Nephron progenitor cell (in vitro differentiated cells): ENCODE results near the gene SOX4.

Experiments
- DNase-seq: peaks from one replicate; pipeline ENCODE4 v3.0.0; 2021
- H3K27ac Mint-ChIP-seq: 2 replicates; pipeline ENCODE4 v1.8.0; 2021; ENCODE audit warnings: mild to moderate bottlenecking, moderate library complexity, mixed read lengths
- H3K27me3 Mint-ChIP-seq: 2 replicates; pipeline ENCODE4 v1.8.0; 2021; ENCODE audit warnings: mild to moderate bottlenecking, low read depth, mixed read lengths; ENCODE audit not compliant: poor library complexity
- H3K36me3 Mint-ChIP-seq: 2 replicates; pipeline ENCODE4 v1.8.0; 2021; ENCODE audit warnings: low read depth, mixed read lengths
- H3K4me1 Mint-ChIP-seq: 2 replicates; pipeline ENCODE4 v1.8.0; 2021; ENCODE audit warnings: mixed read lengths
- H3K4me3 Mint-ChIP-seq: 2 replicates; pipeline ENCODE4 v1.8.0; 2021; ENCODE audit warnings: mild to moderate bottlenecking, moderate library complexity, mixed read lengths
- H3K9me3 Mint-ChIP-seq: 2 replicates; pipeline ENCODE4 v1.8.0; 2021; ENCODE audit warnings: mild to moderate bottlenecking, moderate library complexity, mixed read lengths
- CTCF ChIP-seq: fragments of 200-600 bp; sonication (generic); IDR thresholded peaks from 2 replicates; pipeline ENCODE4 v1.5.0; 2021; ENCODE audit warnings: antibody characterized with exemption

The SOX4 gene

GRCh38 chr6:21613809-21614208, 20.3 kb downstream of the SOX4 start:
- Mint-ChIP-seq H3K36me3 (peaks cover 14% of the 10 kb centered on the region), H3K9me3 (peaks cover 14% of the 10 kb centered on the region), H3K27me3 (no peaks in the 10 kb centered on the region), H3K4me3 (no peak overlapping the region), H3K4me1 (peaks cover 50% of the 10 kb centered on the region), H3K27ac (no peak overlapping the region)
- DNase-seq: no peak
- TF ChIP-seq CTCF: no peak

- H3K27me3 Mint-ChIP-seq: no peaks in the 10 kb centered on the region
Observed at GRCh38 chr6:21614226-21614625, 20.7 kb downstream of the SOX4 start.

GRCh38 chr6:21615504-21615903, 22.0 kb downstream of the SOX4 start:
- H3K27ac Mint-ChIP-seq: peak overlapping the region; percentile 27
- no peak for DNase-seq
- H3K36me3 Mint-ChIP-seq: peaks cover 3% of the 10 kb centered on the region
- no peak overlapping the region for H3K4me3 Mint-ChIP-seq
- TF ChIP-seq CTCF: no peak
- H3K9me3 Mint-ChIP-seq: peaks cover 2% of the 10 kb centered on the region
- H3K4me1 Mint-ChIP-seq: peaks cover 46% of the 10 kb centered on the region
- H3K27me3 Mint-ChIP-seq: no peaks in the 10 kb centered on the region

More at GRCh38 chr6:21614226-21614625, 20.7 kb downstream of the SOX4 start:
- DNase-seq: no peak
- peaks cover 10% of the 10 kb centered on the region for H3K36me3 Mint-ChIP-seq
- H3K4me1 Mint-ChIP-seq: peaks cover 48% of the 10 kb centered on the region
- H3K4me3 Mint-ChIP-seq: no peak overlapping the region
- H3K27ac Mint-ChIP-seq: peak overlapping the region; percentile 78
- TF ChIP-seq CTCF: no peak
- peaks cover 9% of the 10 kb centered on the region for H3K9me3 Mint-ChIP-seq

- DNase-seq: no peak
- Mint-ChIP-seq H3K36me3 (no peaks in the 10 kb centered on the region), H3K27ac (peak overlapping the region; percentile 27), H3K4me3 (no peak overlapping the region), H3K4me1 (peaks cover 46% of the 10 kb centered on the region), H3K27me3 (no peaks in the 10 kb centered on the region), H3K9me3 (no peaks in the 10 kb centered on the region)
- TF ChIP-seq CTCF: no peak
Observed at GRCh38 chr6:21616005-21616404, 22.5 kb downstream of the SOX4 start.

- no peaks in the 10 kb centered on the region for H3K36me3 Mint-ChIP-seq
- DNase-seq: no peak
- H3K4me3 Mint-ChIP-seq: no peak overlapping the region
Observed at GRCh38 chr6:21625642-21626041, 32.1 kb downstream of the SOX4 start.

More at GRCh38 chr6:21625642-21626041, 32.1 kb downstream of the SOX4 start:
- peaks cover 11% of the 10 kb centered on the region for H3K27me3 Mint-ChIP-seq
- H3K27ac Mint-ChIP-seq: no peak overlapping the region
- peaks cover 5% of the 10 kb centered on the region for H3K4me1 Mint-ChIP-seq
- TF ChIP-seq CTCF: no peak
- no peaks in the 10 kb centered on the region for H3K9me3 Mint-ChIP-seq
